ENCODE results near the gene GID8.
"Not testable (repeated sequence)": the region's sequence is repeated elsewhere in the genome, so short reads cannot be mapped to it uniquely, and the experiment has no call there.

Gene GID8

DNA sequence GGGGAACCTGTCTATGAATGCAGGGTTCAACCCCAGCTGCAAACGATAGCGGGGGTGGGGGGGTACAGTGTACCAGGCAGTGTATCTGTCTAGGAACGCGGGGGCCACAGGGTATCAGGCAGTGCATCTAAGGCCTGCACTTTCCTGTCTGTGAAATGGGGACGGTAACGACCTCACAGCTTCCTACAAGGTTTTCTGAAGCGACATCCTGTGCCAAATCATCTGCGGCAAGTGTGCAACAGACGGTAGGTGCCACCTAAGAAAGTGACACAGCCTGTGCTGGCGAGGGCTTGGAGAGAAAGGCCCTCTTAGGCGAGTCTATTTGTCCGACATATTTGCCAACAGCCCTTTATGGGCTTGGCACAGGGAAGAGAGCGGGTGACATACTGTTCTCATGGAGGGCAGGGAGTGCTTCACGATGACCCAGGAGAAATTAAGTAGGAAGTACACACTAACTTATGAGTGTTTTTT, 15.5 kb upstream of the GID8 start:
- peak; percentile 29 for DNase-seq (ENCODE audit: low read depth, low spot score)

DNA sequence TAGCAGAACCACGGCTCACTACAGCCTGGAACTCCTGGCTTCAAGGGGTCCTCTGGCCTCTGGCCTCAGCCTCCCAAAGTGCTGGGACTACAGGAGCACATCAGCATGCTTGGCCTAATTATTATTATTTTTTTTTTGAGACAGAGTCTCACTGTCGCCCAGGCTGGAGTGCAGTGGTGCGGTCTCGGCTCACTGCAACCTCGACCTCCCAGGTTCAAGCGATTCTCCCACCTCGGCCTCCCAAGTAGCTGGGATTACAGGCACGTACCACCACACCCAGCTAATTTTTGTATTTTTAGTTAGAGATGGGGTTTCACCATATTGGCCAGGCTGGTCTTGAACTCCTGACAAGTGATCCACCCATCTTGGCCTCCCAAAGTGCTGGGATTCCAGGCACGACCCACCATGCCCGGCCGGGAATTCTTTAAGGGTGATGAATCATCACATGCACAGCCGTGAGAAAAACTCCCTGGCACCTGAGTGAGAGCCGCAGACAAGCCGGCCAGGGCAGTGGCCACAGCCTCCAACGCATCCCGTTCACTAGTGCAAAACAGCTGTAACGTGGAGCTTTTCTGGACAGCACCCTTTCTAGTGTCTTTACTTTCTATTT, 14.8 kb upstream of the GID8 start:
- not testable (repeated sequence) for DNase-seq (ENCODE audit: low read depth, low spot score)

DNA sequence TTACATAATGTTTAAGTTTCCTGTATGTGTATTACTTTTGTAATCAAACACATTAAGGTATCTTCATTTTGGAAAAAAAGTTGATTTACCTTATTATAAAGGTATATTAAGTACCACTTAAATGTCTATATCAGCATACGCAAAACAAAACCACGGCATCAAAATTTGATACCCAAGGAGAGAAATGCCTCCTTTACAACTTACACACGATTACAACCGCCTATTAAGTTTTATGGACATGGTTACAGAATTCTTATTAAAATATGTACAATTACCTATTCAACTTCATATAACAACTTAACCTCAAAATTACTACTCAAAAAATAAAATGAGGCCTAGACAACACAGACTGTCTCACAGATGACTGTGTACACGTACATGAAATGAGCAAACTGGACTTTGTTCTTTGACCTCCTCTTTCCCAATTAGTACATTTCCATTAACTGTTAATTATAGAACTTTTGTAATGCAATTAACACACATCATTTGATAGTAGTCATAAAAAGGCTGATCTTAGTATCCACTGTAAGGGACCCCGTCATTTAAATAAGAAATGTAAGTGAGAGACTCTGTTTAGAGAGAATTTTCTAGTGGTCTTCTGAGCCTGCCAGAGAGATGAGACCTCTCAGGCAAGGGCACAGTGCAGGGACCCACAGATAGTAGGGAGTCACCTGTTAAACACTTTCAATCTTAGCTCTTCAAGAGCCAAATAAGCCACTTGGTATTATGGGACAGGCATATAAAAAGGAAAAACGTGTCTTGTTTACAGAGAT, 14.1 kb upstream of the GID8 start:
- DNase-seq (ENCODE audit: low read depth, low spot score), result no peak

DNA sequence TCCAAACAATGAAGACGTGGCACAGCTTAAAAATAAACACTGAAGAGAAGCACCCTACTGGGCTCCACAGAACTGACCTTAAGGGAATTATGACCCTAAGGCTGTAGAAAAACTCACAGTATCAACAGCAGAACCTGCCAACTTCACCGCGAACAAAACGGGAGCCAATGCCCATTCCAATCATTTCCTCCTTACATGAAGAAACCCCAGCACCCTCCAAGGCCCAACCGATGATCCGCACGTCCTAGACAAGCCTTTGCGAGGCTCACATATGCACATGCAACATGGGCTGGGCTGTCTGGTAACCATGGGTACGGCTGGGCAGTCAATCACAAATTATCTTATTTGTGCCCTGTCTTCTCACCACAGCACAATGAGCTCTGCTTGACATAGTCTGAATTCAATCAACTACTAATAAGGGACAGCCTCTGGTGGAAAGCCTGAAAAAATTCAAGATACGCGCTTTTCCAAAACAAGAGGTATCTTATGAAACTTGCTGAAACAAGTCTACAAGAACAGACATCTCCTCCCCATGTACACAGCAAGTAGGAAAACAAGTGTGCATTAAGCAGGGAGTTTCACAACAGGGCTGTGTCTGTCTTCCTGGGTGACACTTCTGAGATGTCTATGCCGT, 13.4 kb upstream of the GID8 start:
- no peak for DNase-seq (ENCODE audit: low read depth, low spot score)

DNA sequence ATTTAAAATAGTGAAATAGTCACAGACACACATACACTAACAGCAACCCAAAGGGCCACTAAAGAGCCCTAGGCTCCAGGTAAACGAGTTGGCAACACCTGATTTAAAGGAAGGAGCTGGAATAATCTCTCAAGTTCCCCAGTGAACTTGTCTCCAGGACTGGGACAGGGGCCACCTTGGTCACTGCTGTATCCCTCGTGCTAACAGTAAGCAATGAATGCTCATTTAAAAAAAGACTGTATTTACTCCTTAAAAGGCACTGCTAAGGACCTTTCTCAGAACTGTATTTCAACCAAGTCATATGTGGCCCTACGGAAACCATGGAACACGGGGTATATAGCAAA, 12.9 kb upstream of the GID8 start:
- no peak for DNase-seq (ENCODE audit: low read depth, low spot score)

DNA sequence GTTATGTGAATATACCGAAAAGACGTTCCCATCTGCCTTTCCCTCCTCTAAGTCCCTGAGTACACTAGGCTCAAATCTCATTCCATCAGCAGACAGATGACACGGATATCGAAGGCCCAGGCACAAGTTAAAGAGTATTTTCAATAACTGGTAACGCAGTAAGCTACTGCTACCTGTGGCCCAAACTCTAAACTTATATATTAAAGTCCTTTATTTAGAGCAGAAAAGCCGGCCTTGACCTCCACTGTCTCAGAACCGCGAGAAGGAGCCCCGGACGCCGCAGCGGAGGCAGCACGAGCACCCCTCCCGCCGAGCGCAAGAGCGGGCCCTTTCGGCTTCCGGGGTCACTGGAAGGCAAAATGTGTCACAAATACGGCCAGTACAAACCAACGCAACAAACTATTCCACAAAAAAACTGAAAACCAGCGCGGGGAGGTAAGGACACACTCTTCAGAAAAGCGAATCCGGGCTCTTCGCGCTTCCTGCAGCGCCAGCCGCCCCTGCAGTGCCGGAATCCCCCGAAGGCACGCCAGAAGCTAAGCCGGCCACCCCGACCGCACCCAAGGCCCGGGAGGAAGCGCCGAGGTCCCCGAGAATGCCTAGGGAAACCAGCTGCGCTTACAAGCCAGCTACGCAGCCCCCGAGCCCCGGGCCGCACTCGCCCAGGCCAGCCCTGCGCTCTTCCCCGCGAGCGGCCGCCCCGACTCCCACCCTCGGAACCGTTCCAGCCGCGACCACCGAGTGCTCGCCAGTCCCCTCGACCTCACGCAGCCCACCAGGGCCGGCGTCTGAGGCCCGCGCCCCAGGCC, 12.3 kb upstream of the GID8 start:
- no peak for DNase-seq (ENCODE audit: low read depth, low spot score)

DNA sequence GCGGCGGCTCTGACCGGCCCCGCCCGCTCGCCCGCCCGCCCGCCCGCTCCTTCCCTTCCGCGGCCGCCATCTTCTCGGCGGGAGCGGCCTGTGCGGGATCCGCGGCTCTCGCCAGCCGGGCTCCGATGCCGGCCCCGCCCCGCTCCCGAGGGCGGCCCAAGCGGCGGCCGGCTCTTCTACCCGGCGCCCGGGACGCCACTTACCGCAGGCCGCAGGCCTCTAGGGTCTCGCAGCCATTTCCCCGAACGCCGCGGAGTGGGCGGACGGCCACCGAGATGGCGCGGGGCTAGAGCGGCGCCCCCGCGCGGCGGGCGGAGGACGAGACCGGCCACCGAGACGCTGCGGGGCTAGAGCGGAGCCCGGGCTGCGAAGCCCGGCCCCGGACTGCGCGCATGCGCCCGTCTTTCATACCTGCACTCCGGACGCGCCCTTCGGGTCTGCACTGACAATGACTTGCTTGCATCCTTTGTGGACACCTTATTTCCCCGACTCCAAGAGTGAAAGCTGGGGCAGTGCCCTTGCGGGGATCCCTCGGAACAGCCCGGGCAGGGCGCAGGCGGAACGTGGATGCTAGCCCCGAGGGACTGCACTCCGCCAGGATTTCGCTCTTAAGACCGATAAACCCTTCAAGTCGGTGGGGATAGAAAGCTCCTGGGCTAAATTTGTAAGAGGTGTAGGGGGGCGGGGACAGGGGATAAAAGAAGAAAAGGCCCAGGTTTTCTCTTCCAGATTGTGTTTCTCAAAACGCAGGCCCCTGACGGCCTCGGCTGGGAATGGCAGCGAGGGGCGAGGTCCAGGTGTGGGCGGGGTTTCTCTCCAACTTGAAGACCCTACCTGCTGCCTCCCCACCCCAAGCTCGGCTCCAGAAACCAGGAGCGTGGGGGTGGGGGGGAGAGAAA, 11.5 kb upstream of the GID8 start, which contains the start of gene DIDO1:
Gene DIDO1, minus strand, starts transcription at position 277 of the 899 bp plus-strand sequence.
- DNase-seq (ENCODE audit: low read depth, low spot score), result peak; percentile 79

DNA sequence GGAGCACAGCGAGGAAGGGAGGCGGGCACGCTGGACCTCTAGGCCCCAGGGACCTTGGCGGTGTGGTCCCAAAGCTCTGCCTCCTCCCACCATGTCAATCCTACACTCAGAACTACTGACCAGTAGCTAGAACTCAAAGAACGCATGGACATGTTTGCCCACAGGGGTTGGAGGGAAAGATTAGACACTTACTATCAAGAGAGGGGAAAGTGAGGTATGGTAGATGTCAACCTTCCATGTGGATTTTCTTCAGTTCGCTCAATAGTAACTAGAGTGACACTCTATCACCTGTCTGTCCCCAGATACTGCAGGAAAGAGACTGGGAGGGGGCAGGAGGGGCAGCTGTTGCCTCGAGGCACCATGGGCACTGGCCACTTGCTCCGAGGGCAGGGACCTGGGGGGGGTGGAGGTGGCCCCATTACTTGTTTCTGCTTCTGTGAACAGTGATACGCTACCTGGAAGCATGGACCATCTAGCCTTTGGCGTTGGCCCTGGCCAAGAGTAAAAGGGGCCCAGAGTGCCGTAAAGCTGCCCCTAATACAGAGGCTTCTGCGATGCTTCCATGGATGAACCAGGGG, 10.7 kb upstream of the GID8 start:
- no peak for DNase-seq (ENCODE audit: low read depth, low spot score)

DNA sequence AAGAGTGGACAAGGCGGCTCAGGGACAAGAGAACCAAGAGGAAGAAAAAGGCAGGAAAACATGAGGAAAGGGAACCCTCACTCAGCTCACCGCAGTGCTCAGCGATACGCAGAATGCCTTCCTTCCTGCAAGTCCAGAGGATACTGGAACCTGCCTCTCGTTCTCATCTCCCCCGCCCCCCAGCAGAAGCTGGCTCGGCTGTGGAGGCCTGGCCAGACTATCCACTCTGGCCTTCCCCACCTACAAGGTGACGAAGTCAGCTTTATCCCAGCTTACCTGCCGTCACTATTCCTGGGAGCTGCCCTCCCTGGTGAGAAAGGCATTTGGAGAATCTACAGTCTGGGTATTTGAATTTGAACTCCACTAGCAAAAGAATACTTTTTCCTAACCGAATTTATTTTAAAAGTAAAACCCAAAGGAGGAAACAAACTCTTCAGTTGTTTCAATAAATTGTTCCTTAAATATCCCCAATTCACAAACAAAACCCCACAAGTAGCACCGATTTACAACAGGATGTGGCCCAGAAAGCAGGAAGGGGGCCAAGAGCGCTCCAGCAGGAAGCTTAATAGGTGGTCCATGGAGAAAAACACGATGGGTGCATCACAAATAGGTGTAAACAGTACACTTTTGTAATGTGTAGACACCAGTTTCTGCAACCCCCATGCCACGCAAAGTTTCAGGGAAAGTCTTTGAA, 9.6 kb upstream of the GID8 start:
- no peak for DNase-seq (ENCODE audit: low read depth, low spot score)

DNA sequence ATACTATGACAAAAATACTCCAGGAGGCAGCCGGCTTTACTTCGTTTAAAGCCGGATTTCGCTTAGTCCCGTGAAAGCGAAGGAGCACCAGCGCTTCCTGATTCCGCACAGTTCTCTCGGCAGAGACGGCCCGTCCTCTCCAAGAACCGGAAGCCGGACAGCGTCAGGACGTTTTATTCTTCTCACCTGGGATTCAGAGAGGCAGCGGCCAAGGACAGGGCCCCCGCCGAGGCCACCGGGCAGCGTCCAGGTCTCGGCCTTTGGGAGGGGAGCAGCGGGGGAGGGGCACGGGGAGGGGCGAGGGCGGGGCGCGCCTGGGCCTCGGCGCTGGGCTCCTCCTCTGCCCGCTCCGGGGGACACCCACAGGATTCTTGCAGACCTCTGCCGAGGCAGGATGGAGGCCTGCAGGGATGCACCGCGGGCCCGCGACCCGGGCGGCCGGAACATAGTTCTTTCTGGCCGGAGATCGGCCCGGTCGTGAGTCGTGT, 8.9 kb upstream of the GID8 start:
- DNase-seq (ENCODE audit: low read depth, low spot score), result no peak

DNA sequence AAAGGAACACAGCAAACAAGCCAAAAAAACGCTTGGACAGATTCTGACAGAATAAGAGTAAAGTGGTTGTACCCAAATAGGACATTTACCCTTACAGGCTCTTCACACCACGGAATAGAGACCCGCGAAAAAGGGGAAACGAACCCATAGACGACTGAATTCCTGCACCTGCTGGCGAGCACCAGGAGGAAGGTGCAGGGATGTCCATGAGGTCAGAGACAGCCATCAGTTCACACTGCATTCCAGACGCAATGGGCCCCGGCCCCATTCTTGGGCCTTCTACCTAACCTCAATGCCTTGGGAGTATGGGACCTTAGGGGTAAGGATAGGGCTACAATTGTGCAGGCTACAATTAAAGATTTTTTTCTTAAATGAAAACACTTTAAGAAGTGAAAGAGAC, 6.5 kb upstream of the GID8 start:
- no peak for DNase-seq (ENCODE audit: low read depth, low spot score)

DNA sequence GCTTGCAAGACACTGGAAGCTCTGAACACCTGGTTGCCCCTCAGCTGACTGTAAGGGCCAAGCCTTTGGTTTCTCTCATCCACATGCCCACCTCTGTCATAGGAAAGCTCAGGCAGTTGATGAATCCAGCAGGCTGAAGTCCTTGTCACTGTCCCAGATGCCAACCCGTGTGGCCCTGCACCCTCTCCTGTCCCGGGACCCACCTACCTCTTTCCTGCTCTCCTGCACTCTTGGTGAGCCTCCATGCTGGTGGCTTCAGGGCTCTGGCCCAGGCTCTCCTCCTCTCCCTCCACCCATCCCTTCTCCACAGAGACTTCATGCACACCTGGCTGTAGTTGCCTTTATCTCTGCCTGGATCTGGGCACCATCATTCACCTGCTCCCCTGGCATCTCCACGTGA, 4.0 kb upstream of the GID8 start:
- DNase-seq (ENCODE audit: low read depth, low spot score), result no peak

DNA sequence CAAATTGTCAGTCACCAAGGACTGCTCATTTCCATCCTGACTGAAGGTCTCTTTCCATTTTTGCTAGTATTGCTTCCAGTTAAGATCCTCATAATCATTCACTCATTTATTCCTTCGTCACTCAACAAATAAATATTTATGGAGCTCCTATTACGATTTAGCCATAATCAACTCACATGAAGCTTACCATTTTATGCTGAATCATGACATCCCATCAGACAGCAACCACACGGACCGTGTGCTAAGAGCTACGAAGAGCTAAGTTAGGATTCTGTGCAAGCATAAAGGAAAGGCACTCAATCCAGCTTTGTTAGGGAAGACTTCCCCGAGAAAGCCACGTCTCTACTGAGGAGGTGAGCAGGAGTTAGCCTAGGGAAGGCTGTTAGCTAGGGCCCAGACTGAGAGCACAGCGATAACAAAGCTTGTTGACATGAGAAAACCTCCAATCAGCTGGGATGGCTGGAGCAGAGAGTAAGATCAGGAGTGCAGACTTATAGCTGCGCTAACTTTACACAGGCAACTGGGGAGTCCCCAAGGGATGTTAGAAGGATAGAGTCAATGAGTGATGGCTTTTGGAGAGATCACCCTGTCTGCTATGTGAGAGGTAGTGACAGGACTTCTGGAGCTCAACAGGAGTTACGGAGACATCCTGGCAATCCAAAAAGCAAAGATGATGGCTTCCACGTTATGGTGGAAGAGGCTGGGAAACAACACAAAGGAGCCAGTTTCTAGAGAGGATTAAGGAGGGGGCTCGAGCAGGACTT, 2.6 kb upstream of the GID8 start:
- DNase-seq (ENCODE audit: low read depth, low spot score), result no peak

DNA sequence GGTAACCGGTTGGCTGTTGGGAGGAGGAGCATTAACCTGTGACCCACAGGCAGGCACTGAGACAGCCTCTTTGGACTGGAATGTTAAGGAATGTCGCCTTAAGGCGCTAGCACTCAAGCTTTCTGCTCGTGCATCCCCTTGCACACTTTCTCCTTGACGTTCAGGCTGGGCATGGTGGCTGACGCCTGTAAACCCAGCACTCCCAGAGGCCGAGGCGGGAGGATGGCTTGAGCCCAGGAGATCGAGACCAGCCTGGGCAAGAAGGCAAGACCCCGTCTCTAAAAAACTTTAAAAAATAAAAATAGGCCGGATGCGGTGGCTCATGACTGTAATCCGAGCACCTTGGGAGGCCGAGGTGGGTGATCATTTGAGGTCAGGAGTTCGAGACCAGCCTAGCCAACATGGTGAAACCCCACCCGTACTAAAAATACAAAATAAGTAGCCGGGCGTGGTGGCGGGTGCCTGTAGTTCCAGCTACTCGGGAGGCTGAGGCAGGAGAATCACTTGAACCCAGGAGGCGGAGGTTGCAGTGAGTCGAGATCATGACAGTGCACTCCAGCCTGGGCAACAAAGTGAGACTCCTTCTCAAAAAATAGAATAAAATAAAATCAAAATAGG, 1.9 kb upstream of the GID8 start:
- no peak for DNase-seq (ENCODE audit: low read depth, low spot score)

DNA sequence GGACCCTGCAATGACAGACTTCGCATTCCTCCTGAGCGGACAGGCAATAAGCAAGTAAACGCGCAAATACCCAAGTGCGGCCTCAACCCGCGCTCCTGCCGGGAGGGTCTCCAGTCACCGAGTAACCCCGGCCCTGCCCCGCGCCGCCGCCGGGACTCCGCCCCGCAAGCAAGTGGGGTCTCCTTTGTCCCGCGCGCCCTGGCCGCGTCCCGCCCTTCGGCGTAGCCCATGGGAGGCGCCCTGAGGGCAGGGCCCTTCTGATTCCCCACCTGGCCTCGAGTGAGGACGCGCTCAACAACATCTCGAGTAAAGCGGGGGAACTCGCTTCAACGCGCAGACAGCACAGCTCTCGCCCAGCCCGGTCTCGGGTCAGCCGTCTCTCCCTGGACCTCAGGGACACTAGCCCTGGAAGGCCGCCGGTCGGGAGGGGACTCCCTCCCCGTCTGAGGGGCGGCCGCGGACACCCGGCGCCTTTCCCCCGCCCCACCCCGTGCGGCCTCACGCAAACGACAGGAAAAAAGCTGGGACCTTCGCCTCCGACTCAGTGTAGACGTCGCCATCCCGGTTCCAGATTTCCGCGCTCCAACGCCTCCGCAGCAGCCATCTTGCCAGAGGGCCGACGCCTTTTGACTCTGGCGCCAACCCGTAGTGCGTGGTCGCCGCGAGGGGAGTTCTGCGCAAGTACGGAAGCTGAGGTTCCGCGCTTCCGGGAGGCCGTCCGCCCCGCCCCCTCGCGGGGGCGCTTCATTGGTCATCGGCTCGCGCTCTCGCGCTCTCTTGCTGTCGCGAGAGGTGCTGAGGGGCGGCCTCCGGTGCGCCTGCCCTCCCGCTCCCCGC, 461 bp upstream of the GID8 start:
- DNase-seq (ENCODE audit: low read depth, low spot score), result peak; percentile 95

DNA sequence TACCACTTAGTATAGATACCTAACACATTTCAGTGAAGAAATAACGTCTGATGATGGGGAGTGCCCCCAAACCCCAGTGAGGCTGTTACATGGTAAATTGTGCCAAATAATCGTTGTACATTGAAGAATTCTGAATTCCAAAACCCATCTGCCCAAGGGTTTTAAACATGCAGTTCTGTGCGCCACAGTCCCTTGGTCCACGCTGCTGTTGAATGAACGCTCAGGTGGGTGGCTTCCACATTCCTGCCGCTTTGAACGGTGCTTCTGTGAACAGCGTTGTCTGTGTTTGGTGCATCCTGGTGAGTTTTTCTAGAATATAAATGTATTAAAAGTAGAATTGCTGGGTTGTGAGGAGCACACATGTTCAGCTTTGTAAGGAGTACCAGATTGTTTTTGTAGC, 2.9 kb downstream of the GID8 start:
- DNase-seq (ENCODE audit: low read depth, low spot score), result no peak

DNA sequence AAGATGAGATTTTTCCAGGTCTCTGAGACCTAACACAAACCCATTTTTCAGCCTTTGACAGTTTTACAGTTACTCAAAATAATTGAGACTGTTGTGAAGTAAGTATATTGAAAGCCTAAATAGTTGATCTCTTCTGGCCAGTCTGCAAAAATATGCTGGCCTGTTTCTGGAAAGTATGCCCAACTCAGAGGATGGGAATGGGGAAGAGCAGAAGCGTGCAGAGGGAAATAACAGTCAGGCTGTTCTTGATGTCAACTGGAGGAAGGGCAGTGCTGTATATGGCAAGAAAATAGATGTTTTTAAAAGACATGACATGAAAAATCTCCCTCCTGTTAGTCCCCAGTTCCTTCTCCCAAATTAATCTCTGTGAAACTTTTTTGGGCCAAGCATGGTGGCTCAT, 3.8 kb downstream of the GID8 start:
- DNase-seq (ENCODE audit: low read depth, low spot score), result no peak

DNA sequence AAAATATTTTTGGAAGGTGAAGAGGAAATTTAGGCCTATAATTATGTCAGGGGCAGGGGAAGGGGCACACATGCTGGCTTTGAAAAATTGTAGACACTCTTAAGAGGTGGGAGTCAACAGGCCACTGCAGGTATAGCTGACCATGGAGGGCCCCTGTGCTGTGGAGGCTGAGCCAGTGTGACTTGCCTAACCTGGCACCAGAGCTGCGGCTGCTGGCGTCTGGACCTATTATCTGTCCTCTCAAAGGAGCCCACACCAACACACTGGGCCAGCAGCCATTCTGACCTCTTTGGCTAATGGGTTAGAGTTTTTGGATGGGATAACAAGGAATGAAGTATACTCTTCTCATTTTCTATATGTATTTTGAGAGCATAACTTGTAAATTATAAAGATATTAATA, 4.5 kb downstream of the GID8 start:
- no peak for DNase-seq (ENCODE audit: low read depth, low spot score)
